GM19395 (cell line): Measurements from ENCODE around the gene KCNMA1.

Source experiments
- ATAC-seq: cut with Tn5 transposase; IDR thresholded peaks from one replicate; pipeline ENCODE4 v1.9.1; 2021; ENCODE audit warnings: mild to moderate bottlenecking, moderate library complexity; ENCODE audit not compliant: unreplicated experiment

The KCNMA1 gene

GRCh38 chr10:76944640-76945039 is 693.0 kb downstream of the KCNMA1 start:
- ATAC-seq = no peak

GRCh38 chr10:76942628-76943416 is 694.8 kb downstream of the KCNMA1 start:
- ATAC-seq = no peak

GRCh38 chr10:76939933-76940468 is 697.6 kb downstream of the KCNMA1 start:
- no peak for ATAC-seq

GRCh38 chr10:76937181-76937600 is 700.4 kb downstream of the KCNMA1 start:
- ATAC-seq = no peak

GRCh38 chr10:76935941-76936613 is 701.5 kb downstream of the KCNMA1 start:
- ATAC-seq = no peak

GRCh38 chr10:76928565-76928964 is 709.0 kb downstream of the KCNMA1 start:
- no peak for ATAC-seq

- ATAC-seq = no peak
Observed at GRCh38 chr10:76925636-76926405, 711.8 kb downstream of the KCNMA1 start.

- ATAC-seq = no peak
Observed at GRCh38 chr10:76922666-76923065, 714.9 kb downstream of the KCNMA1 start.

- ATAC-seq = no peak
Observed at GRCh38 chr10:76921383-76922010, 716.1 kb downstream of the KCNMA1 start.

GRCh38 chr10:76920581-76920980 is 717.0 kb downstream of the KCNMA1 start:
- no peak for ATAC-seq

GRCh38 chr10:76918106-76918505 is 719.5 kb downstream of the KCNMA1 start:
- no peak for ATAC-seq

- ATAC-seq = no peak
Observed at GRCh38 chr10:76917071-76917470, 720.5 kb downstream of the KCNMA1 start.

- ATAC-seq = no peak
Observed at GRCh38 chr10:76916536-76916935, 721.1 kb downstream of the KCNMA1 start.

GRCh38 chr10:76915316-76915715 is 722.3 kb downstream of the KCNMA1 start:
- ATAC-seq = no peak

- ATAC-seq = no peak
Observed at GRCh38 chr10:76911184-76911583, 726.4 kb downstream of the KCNMA1 start.

- ATAC-seq = no peak
Observed at GRCh38 chr10:76910184-76910962, 727.2 kb downstream of the KCNMA1 start.

- ATAC-seq = no peak
Observed at GRCh38 chr10:76906256-76906655, 731.4 kb downstream of the KCNMA1 start.

- no peak for ATAC-seq
Observed at GRCh38 chr10:76905251-76905650, 732.4 kb downstream of the KCNMA1 start.

- ATAC-seq = no peak
Observed at GRCh38 chr10:76903387-76903945, 734.1 kb downstream of the KCNMA1 start.

- no peak for ATAC-seq
Observed at GRCh38 chr10:76902949-76903348, 734.7 kb downstream of the KCNMA1 start.
